Mesenchymal stem cell (in vitro differentiated cells and primary cell): Measurements from ENCODE around the gene ADH6.

Source experiments
- DNase-seq: peaks from one replicate; pipeline ENCODE4 v3.0.0-alpha.2; 2013
- H2AFZ ChIP-seq: one replicate; pipeline ENCODE4 v1.6.1; 2013; ENCODE audit warnings: low read depth, mild to moderate bottlenecking, control low read depth, inconsistent platforms, low read length, moderate library complexity
- H2AK5ac ChIP-seq: 2 replicates; pipeline ENCODE4 v1.6.1; 2013; ENCODE audit warnings: low read length, moderate library complexity, mild to moderate bottlenecking, inconsistent platforms; ENCODE audit not compliant: severe bottlenecking
- H2BK120ac ChIP-seq: one replicate; pipeline ENCODE4 v1.6.1; 2013; ENCODE audit warnings: low read depth, mild to moderate bottlenecking, inconsistent platforms, low read length, moderate library complexity
- H2BK12ac ChIP-seq, 2 experiments: one replicate each; pipeline ENCODE4 v1.6.1; 2013; ENCODE audit warnings: inconsistent platforms in 2 of 2, low read length in 2 of 2, mild to moderate bottlenecking in 2 of 2, moderate library complexity in 2 of 2, control low read depth in 1 of 2
- H2BK15ac ChIP-seq: one replicate; pipeline ENCODE4 v1.6.1; 2013; ENCODE audit warnings: mild to moderate bottlenecking, low read depth, inconsistent platforms; ENCODE audit not compliant: poor library complexity, severe bottlenecking
- H2BK5ac ChIP-seq: 2 replicates; pipeline ENCODE4 v1.6.1; 2013; ENCODE audit warnings: low read depth, mild to moderate bottlenecking, low read length, control low read depth, inconsistent platforms; ENCODE audit not compliant: poor library complexity, severe bottlenecking
- H3K14ac ChIP-seq, 2 experiments: one replicate each; pipeline ENCODE4 v1.6.1; 2013; ENCODE audit warnings: inconsistent platforms in 2 of 2, low read length in 2 of 2, control low read depth in 1 of 2, mild to moderate bottlenecking in 1 of 2, moderate library complexity in 1 of 2
- H3K18ac ChIP-seq, 2 experiments: one replicate each; pipeline ENCODE4 v1.6.1; 2013; ENCODE audit warnings: inconsistent platforms in 2 of 2, low read length in 2 of 2, control low read depth in 1 of 2, low read depth in 1 of 2, mild to moderate bottlenecking in 1 of 2
- H3K23ac ChIP-seq, 2 experiments: one replicate each; pipeline ENCODE4 v1.6.1; 2013; ENCODE audit warnings: inconsistent platforms in 2 of 2, low read length in 2 of 2, mild to moderate bottlenecking in 2 of 2, moderate library complexity in 2 of 2, control low read depth in 1 of 2
- H3K27ac ChIP-seq: 2 replicates; pipeline ENCODE4 v1.5.1; 2013; ENCODE audit warnings: mild to moderate bottlenecking, moderate library complexity, low read length, control low read depth, inconsistent platforms; ENCODE audit not compliant: poor library complexity, severe bottlenecking
- H3K27me3 ChIP-seq, 2 experiments: 2 replicates each; pipeline versions ENCODE4 v1.6.1 to v1.7.0; 2013; ENCODE audit warnings: low read length in 2 of 2, mild to moderate bottlenecking in 2 of 2, moderate library complexity in 2 of 2, control low read depth in 1 of 2, inconsistent platforms in 1 of 2; ENCODE audit not compliant: control insufficient read depth in 1 of 2, insufficient read depth in 1 of 2
- H3K36me3 ChIP-seq, 2 experiments: 2 replicates each; pipeline versions ENCODE4 v1.6.1 to v1.7.0; 2013; ENCODE audit warnings: low read length in 2 of 2, control low read depth in 1 of 2, inconsistent platforms in 1 of 2, low read depth in 1 of 2, mild to moderate bottlenecking in 1 of 2; ENCODE audit not compliant: insufficient read depth in 2 of 2, control insufficient read depth in 1 of 2
- H3K4ac ChIP-seq, 2 experiments: one replicate each; pipeline ENCODE4 v1.6.1; 2013; ENCODE audit warnings: inconsistent platforms in 2 of 2, low read length in 2 of 2, mild to moderate bottlenecking in 2 of 2, moderate library complexity in 2 of 2, control low read depth in 1 of 2, low read depth in 1 of 2
- H3K4me1 ChIP-seq: 2 replicates; pipeline ENCODE4 v1.6.1; 2013; ENCODE audit warnings: low read depth, low read length, control low read depth; ENCODE audit not compliant: control insufficient read depth, insufficient read depth
- H3K4me2 ChIP-seq: 2 replicates; pipeline ENCODE4 v1.6.1; 2013; ENCODE audit warnings: low read length, mild to moderate bottlenecking, inconsistent platforms; ENCODE audit not compliant: poor library complexity, severe bottlenecking
- H3K4me3 ChIP-seq, 2 experiments: 2 replicates each; pipeline versions ENCODE4 v1.5.1 to v1.7.0; 2013; ENCODE audit warnings: low read length in 2 of 2, mild to moderate bottlenecking in 2 of 2, control low read depth in 1 of 2, low read depth in 1 of 2; ENCODE audit not compliant: insufficient read depth in 1 of 2
- H3K79me1 ChIP-seq: replicated peaks from 2 replicates; pipeline ENCODE4 v1.6.1; 2013; ENCODE audit warnings: mild to moderate bottlenecking, control low read depth, low read length, inconsistent platforms; ENCODE audit not compliant: poor library complexity, severe bottlenecking
- H3K9ac ChIP-seq: 2 replicates; pipeline ENCODE4 v1.7.0; 2013; ENCODE audit warnings: mild to moderate bottlenecking, low read length, moderate library complexity
- H3K9me3 ChIP-seq: 2 replicates; pipeline ENCODE4 v1.7.0; 2013; ENCODE audit warnings: mild to moderate bottlenecking, low read length; ENCODE audit not compliant: control insufficient read depth
- H4K8ac ChIP-seq: one replicate; pipeline ENCODE4 v1.6.1; 2013; ENCODE audit warnings: inconsistent platforms, mild to moderate bottlenecking, low read length, moderate library complexity
- H4K91ac ChIP-seq: one replicate; pipeline ENCODE4 v1.6.1; 2013; ENCODE audit warnings: mild to moderate bottlenecking, low read length, inconsistent platforms
- WGBS: methylation state at CpG from one replicate; pipeline ENCODE4 v1.1.7; 2013; ENCODE audit warnings: mixed read lengths; 5-methylcytosine and 5-hydroxymethylcytosine counted together

ADH6 gene

DNA sequence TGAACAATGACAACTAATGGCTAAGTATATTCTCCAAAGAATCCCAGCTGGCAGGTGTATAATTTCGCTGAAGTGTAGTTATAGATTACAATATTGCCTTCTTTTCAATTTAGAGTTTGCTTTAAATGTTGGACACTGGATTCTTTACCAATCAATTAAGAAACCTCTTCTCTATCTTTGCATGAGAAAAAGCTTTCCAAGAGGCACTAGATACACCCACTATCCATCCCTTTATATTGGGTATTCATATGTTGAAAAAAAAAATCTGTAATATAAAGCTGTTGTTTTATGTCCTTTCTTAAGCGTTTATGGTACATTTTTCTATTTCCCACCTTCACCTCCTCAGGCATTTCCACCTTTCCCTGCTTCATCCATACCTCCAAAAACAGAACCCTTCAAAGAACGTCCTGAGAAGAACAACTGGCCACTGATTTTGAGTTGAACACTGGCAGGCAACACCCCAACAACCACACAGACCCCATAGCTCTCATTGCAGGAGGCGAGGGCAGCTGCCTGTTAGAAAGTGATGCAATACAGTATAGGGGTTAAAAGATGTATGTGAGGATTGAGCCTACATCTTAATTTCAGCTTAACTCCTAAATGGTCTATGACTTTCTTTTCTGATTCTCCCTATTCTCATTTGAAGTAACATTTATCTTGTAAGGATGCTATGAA is 11.8 kb downstream of the ADH6 start:
- no peak for DNase-seq
- H3K4ac ChIP-seq = no peak overlapping the region
- no peak overlapping the region for H3K27ac ChIP-seq
- no peaks in the 10 kb centered on the region for H3K36me3 ChIP-seq
- no peaks in the 10 kb centered on the region for H3K4me1 ChIP-seq
- H3K9me3 ChIP-seq = no peaks in the 10 kb centered on the region
- H3K23ac ChIP-seq = no peak overlapping the region
- no peak overlapping the region for H3K14ac ChIP-seq
- H4K8ac ChIP-seq = no peak overlapping the region
- H3K9ac ChIP-seq = no peak overlapping the region
- H2BK12ac ChIP-seq = no peak overlapping the region
- WGBS = 58% methylated on average over 2 of the region's 4 CpGs
- H3K4me2 ChIP-seq = no peak overlapping the region
- no peak overlapping the region for H2BK120ac ChIP-seq
- H3K4me3 ChIP-seq = no peak overlapping the region
- no peak overlapping the region for H2AFZ ChIP-seq
- no peak overlapping the region for H2BK15ac ChIP-seq
- no peaks in the 10 kb centered on the region for H3K79me1 ChIP-seq
- H3K27me3 ChIP-seq = no peaks in the 10 kb centered on the region
- no peak overlapping the region for H2AK5ac ChIP-seq
- no peak overlapping the region for H4K91ac ChIP-seq
- H3K18ac ChIP-seq = no peak overlapping the region
- no peak overlapping the region for H2BK5ac ChIP-seq

DNA sequence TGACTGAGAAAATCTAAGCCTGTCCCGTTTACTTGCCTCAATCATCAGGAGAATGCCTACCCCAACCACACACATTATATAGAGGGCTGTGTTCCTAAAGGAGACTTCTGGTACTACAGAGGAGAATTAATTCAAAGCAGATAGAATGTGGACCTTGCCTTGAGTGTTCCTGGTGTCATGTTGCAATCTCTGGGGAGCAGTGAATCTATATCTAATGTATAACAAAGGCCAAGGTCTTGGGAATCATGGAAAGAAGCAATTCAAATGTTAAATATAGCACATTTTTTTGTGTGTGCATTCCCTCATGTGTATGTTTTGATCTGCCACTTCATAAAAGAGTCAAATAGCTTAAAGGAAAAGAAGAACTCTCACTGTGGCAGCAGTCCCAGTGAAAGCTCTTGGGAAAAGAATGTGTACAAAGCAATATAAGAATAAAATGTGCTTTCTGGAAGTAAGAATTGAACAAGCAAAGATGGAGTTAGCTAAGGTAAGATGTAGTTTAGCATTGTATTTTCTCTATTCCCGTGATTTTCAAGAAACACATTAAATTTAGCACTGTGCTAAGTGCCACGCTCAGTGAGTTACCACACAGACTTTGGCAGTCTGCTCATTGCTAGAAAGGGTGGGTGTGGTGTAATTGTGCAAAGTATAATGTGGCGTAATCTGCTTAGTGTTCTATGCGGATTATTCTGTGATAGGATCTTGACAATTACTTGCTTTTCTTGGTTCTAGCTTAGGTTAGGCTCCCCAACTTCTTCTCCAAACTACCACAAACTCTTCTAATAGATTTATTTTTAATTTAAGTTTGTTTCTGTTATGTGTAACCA is 13.7 kb downstream of the ADH6 start:
- Histone ChIP-seq H2BK5ac (no peak overlapping the region), H4K91ac (no peak overlapping the region), H2AFZ (no peak overlapping the region), H3K27ac (no peak overlapping the region), H3K79me1 (no peaks in the 10 kb centered on the region), H3K9ac (peak overlapping the region; percentile 25), H2BK15ac (no peak overlapping the region), H3K23ac (no peak overlapping the region), H3K4me1 (no peaks in the 10 kb centered on the region), H4K8ac (no peak overlapping the region), H3K36me3 (no peaks in the 10 kb centered on the region), H2AK5ac (no peak overlapping the region), H3K18ac (no peak overlapping the region), H3K9me3 (no peaks in the 10 kb centered on the region), H3K14ac (no peak overlapping the region), H2BK12ac (no peak overlapping the region), H3K4ac (no peak overlapping the region), H3K27me3 (no peaks in the 10 kb centered on the region), H3K4me2 (no peak overlapping the region), H3K4me3 (no peak overlapping the region), H2BK120ac (no peak overlapping the region)
- DNase-seq = no peak
- 74% methylated on average over 2 of the region's 5 CpGs for WGBS

DNA sequence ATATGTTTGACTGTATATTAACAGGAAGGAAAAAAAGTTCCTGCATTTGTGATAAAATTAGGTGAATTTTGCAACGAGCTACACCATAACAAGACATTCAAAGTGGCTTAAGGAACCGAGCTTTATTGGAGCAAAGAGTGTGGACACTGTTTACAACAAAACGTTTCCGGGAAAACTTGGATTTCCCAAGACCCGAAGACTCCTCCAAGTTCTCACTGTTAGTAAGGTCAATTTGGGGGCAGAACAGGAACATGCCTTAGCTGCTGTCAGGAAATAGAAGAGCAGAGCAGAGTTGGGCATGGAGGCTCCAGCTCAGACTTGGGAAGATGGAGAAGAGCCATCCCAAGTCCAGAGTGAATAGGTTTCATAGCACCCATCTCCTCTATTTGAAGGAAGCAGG is 16.5 kb downstream of the ADH6 start:
- no peak overlapping the region for H3K27ac ChIP-seq

GRCh38 chr4:99202094-99202493 is 17.0 kb downstream of the ADH6 start:
- H3K18ac ChIP-seq = no peak overlapping the region
- H3K27ac ChIP-seq = no peak overlapping the region
- no peak overlapping the region for H3K4me2 ChIP-seq
- H3K4me3 ChIP-seq = no peak overlapping the region
- H2AK5ac ChIP-seq = no peak overlapping the region
- no peak overlapping the region for H2BK15ac ChIP-seq
- no peak overlapping the region for H3K14ac ChIP-seq
- no peak overlapping the region for H4K8ac ChIP-seq
- no peak overlapping the region for H3K4ac ChIP-seq
- H2BK120ac ChIP-seq = no peak overlapping the region
- no peaks in the 10 kb centered on the region for H3K4me1 ChIP-seq
- no peaks in the 10 kb centered on the region for H3K9me3 ChIP-seq
- H4K91ac ChIP-seq = no peak overlapping the region
- H2AFZ ChIP-seq = no peak overlapping the region
- no peaks in the 10 kb centered on the region for H3K27me3 ChIP-seq
- H3K9ac ChIP-seq = peak overlapping the region; percentile 66
- no peaks in the 10 kb centered on the region for H3K79me1 ChIP-seq
- no peaks in the 10 kb centered on the region for H3K36me3 ChIP-seq
- H2BK5ac ChIP-seq = no peak overlapping the region
- DNase-seq = no peak
- H3K23ac ChIP-seq = no peak overlapping the region
- H2BK12ac ChIP-seq = no peak overlapping the region

More for the DNA sequence above, 16.5 kb downstream of the ADH6 start:
- Histone ChIP-seq H3K36me3 (no peaks in the 10 kb centered on the region), H4K91ac (no peak overlapping the region), H3K4me1 (no peaks in the 10 kb centered on the region), H3K14ac (no peak overlapping the region), H2BK15ac (no peak overlapping the region), H4K8ac (no peak overlapping the region), H3K4ac (no peak overlapping the region), H2BK120ac (no peak overlapping the region), H3K4me2 (no peak overlapping the region), H2AK5ac (no peak overlapping the region), H3K4me3 (no peak overlapping the region), H2AFZ (no peak overlapping the region), H3K9me3 (no peaks in the 10 kb centered on the region), H2BK5ac (no peak overlapping the region), H3K18ac (no peak overlapping the region), H3K27me3 (no peaks in the 10 kb centered on the region), H3K9ac (peak overlapping the region; percentile 66), H3K23ac (no peak overlapping the region), H2BK12ac (no peak overlapping the region), H3K79me1 (no peaks in the 10 kb centered on the region)
- peak; percentile 8 for DNase-seq
- 86% methylated on average over 5 of the region's 5 CpGs for WGBS
